NCI-H1694 treated with DMSO at 0.1 percent for 48 hours (cell line): ENCODE results near the gene SERTAD4.

ENCODE experiments used
- DNase-seq: peaks from one replicate; lab custom pipeline; 2025; lab: John Stamatoyannopoulos, UW

Gene SERTAD4

GRCh38 chr1:210233216-210233494 lies 559 bp downstream of the SERTAD4 start:
- DNase-seq, result no peak

- DNase-seq, result no peak
Observed at GRCh38 chr1:210233495-210234328, 1.1 kb downstream of the SERTAD4 start.

DNA sequence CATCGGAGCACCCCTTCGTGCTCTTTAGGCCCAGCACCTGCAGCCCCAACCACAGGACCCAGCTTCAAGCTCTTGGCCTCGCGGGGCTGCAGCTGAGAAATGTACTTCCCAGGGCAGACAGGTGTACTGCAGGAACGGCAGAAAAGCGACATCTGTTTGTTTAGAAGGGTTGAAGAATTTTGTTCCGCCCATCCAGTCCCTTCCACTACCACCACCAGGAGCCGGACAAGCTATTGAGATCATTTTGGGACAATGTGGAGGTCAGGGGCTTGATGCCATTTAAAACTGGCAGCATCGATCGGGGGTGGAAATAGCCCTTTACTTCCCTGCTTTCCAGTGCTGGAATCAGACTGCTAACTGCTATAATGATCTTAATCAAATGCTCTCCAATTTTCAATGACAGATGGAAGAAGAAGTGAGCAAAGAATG lies 1.7 kb downstream of the SERTAD4 start:
- DNase-seq, result no peak

- DNase-seq, result no peak
Observed at GRCh38 chr1:210235363-210236053, 2.9 kb downstream of the SERTAD4 start.

- DNase-seq, result no peak
Observed at GRCh38 chr1:210236386-210236839, 3.8 kb downstream of the SERTAD4 start.

- DNase-seq, result peak; percentile 16
Observed at GRCh38 chr1:210236840-210237409, 4.3 kb downstream of the SERTAD4 start.

- DNase-seq, result no peak
Observed at GRCh38 chr1:210237479-210237878, 4.9 kb downstream of the SERTAD4 start.

GRCh38 chr1:210237981-210238380 lies 5.4 kb downstream of the SERTAD4 start:
- no peak for DNase-seq

- DNase-seq, result peak; percentile 9
Observed at GRCh38 chr1:210239349-210240111, 6.9 kb downstream of the SERTAD4 start.

DNA sequence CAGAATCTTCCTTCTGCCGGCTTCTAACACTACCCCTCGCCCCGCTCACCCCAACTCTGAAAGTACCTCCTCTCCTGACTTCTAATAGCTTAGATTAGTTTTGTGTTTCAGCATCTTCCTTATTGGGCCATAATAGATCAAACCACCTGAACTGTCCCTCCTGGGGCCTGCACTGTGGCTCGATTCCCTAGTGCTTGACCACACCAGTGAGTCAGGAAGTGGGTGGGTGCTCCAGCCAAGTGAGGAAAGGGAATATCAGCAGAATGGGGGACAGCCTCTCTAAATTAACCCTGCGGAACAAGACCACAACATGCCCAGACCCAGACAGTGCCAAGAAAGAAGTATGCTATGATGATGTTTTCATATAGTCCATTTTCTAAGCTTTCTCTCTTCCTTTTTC lies 8.5 kb downstream of the SERTAD4 start:
- no peak for DNase-seq

GRCh38 chr1:210244746-210245367 lies 12.3 kb downstream of the SERTAD4 start:
- DNase-seq, result no peak

- DNase-seq, result no peak
Observed at GRCh38 chr1:210246447-210246846, 13.9 kb downstream of the SERTAD4 start.

DNA sequence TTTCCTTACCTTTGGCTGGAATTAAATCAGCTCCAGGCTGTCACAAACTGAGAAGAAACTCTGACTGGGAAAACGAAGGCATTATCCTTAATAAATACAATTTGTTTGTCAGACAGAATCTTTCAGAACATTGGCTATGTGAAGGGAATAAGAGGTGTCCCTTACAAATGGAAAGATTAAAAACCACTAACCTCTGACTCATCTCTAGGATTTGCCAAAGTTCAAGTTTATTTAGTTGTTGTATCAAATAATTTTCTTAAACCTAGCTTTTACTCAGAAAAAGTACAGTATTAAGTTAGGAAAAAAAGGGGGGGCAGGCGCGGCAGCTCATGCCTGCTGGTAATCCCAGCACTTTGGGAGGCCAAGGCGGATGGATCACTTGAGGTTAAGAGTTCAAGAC lies 15.7 kb downstream of the SERTAD4 start:
- no peak for DNase-seq

DNA sequence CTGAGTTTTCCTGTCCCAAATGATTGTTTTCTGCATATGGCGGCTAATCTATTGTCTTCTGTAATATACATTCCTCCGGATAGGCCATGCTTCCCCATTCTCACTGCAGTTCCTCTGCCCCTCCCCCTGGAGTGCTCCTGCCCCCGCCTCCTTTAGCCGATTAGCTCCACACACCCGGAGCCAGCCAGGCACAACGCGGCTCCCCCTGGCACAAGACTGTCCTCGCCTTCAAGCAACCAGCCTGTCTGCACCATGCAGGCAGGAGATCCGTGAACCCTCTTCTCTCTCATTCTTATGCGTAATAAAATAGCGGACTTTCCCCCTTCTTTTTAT lies 18.0 kb downstream of the SERTAD4 start:
- no peak for DNase-seq

DNA sequence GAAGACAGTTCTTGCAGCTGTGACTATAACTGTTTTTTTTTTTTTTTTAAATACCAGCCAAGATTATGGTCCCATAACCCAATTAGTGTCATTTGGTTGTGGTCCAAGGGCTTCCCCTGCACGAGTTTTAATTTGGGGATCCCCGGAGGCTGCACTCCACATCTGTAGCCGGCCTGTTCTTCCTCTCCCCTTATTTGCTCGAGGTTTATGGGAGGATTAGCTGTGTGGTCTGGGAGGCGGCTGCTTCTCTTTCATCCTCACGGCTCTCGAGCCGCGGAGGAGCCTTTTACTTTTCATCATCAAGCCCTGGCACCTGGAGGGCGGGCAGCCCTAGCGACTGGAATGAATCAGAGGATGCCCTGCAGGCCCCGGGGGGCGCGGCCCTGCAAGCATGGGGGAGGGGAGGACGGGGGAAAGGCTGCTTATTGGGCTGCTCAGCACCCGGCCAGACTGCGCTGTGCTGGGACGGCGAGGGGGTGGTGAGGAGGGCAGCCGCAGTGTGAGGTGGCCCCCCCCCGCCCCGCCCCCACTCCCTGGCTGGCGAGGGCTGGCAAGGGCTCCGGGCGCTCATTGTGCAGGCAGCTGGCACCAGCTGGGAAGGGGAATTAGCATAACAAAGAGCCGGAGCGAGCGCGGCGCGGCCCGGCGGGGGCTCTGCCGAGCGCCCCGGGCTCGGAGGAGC lies 18.5 kb downstream of the SERTAD4 start:
- DNase-seq, result peak; percentile 78

GRCh38 chr1:210251680-210252490 lies 19.3 kb downstream of the SERTAD4 start:
- no peak for DNase-seq

DNA sequence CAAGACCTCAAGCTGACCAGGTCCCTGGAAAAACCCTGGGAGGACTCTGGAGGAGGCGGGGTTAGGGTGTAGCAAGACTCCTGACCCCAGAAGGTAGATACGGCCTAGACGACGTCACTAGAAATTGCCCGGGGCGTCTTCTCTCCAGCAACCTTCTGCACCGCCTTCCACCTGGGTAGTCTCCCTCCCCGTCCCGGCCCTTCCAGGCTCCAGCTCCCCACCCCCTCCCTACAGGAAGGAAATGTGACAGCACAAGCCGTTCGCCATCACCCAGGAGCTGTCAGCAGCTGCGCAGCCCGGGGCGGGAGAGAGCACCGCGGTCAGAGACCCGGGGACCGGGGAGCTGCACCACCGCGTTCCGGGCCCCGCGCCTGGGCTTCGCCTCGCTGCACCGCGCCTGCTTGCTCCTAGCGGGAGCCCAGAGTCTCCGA lies 20.0 kb downstream of the SERTAD4 start:
- no peak for DNase-seq

- no peak for DNase-seq
Observed at GRCh38 chr1:210254298-210254697, 21.7 kb downstream of the SERTAD4 start.

DNA sequence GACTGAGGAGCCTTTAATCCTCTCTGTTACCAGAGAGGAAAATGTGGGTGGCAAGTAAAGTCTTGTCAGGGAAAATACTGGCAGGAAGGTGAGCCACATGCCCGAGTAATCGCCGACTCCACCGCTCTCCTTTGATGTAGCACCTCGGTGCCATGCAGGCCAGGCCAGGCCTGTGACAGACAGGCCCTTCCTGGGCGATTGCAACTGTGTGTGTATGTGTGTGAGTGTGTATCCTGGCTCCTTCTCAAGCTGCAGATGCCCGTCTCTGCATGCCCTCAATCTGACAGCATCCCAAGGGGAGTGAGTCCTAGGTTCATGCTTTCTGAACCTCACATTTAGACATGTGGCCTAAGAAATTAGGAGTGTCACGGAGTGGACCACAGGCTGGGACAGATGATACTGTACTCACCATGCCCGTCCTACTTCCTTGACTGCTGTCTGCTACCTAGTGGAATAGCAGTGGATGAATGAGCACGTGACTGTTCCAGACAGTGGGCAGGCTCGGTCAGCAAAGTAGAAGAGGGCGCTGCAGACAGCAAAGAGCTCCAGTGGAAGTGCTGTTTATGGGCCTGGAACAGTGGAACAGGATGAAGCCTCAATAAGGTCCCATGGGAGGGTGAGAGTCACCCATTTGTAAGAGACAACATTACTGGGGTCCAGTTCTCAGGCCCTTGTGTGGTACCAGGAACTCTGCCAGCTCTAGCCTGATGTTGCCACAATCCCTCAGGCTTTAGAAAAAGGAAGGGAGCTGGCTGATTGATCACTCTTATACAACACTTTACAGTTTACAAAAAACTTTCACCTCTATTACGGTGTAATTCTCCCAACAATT lies 25.3 kb downstream of the SERTAD4 start:
- DNase-seq, result no peak

GRCh38 chr1:210259561-210259960 lies 27.0 kb downstream of the SERTAD4 start:
- peak; percentile 46 for DNase-seq
